ENCODE measurements around the gene KDM2A. TPM values are rescaled to one million over a fixed set of nuclear protein-coding genes. Genes with fewer than 3 reads are reported as not detected.

KDM2A gene
- total and polyA plus RNA-seq, 2 of the 13 experiments (the other 11 are each of a cell fraction or from before 2014, with no cell fraction given), result 31.3 to 31.4 TPM

GRCh38 chr11:67240576-67241389, 121.7 kb downstream of the KDM2A start (continued):
- TF ChIP-seq ZNF496 (CRISPR knock-in tag; IDR thresholded peaks at IDR 0.05; ENCODE audit: insufficient replicate concordance), result no peak
- TF ChIP-seq, protein P1, sequence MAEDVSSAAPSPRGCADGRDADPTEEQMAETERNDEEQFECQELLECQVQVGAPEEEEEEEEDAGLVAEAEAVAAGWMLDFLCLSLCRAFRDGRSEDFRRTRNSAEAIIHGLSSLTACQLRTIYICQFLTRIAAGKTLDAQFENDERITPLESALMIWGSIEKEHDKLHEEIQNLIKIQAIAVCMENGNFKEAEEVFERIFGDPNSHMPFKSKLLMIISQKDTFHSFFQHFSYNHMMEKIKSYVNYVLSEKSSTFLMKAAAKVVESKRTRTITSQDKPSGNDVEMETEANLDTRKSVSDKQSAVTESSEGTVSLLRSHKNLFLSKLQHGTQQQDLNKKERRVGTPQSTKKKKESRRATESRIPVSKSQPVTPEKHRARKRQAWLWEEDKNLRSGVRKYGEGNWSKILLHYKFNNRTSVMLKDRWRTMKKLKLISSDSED (CRISPR knock-in tag; IDR thresholded peaks at IDR 0.05), result no peak
- 0 out of 2 replicates have a peak, but pooled peaks have one; percentile 19 for TF ChIP-seq ELF3 (CRISPR knock-in tag; IDR thresholded peaks at IDR 0.05)
- no peak for TF ChIP-seq ARNT (IDR thresholded peaks at IDR 0.05)
- TF ChIP-seq ZNF362 (CRISPR knock-in tag; IDR thresholded peaks at IDR 0.05; ENCODE audit: borderline replicate concordance), result no peak
- TF ChIP-seq, protein P2, sequence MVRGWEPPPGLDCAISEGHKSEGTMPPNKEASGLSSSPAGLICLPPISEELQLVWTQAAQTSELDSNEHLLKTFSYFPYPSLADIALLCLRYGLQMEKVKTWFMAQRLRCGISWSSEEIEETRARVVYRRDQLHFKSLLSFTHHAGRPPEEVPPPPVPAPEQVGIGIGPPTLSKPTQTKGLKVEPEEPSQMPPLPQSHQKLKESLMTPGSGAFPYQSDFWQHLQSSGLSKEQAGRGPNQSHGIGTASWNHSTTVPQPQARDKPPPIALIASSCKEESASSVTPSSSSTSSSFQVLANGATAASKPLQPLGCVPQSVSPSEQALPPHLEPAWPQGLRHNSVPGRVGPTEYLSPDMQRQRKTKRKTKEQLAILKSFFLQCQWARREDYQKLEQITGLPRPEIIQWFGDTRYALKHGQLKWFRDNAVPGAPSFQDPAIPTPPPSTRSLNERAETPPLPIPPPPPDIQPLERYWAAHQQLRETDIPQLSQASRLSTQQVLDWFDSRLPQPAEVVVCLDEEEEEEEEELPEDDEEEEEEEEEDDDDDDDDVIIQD (CRISPR knock-in tag; IDR thresholded peaks at IDR 0.05; ENCODE audit: low read depth), result 0 out of 2 replicates have a peak, but pooled peaks have one; percentile 19
- TF ChIP-seq POLR2AphosphoS5 (IDR thresholded peaks at IDR 0.05; ENCODE audit: low read depth, low read length), result peak; percentile 61
- TF ChIP-seq, protein P3, sequence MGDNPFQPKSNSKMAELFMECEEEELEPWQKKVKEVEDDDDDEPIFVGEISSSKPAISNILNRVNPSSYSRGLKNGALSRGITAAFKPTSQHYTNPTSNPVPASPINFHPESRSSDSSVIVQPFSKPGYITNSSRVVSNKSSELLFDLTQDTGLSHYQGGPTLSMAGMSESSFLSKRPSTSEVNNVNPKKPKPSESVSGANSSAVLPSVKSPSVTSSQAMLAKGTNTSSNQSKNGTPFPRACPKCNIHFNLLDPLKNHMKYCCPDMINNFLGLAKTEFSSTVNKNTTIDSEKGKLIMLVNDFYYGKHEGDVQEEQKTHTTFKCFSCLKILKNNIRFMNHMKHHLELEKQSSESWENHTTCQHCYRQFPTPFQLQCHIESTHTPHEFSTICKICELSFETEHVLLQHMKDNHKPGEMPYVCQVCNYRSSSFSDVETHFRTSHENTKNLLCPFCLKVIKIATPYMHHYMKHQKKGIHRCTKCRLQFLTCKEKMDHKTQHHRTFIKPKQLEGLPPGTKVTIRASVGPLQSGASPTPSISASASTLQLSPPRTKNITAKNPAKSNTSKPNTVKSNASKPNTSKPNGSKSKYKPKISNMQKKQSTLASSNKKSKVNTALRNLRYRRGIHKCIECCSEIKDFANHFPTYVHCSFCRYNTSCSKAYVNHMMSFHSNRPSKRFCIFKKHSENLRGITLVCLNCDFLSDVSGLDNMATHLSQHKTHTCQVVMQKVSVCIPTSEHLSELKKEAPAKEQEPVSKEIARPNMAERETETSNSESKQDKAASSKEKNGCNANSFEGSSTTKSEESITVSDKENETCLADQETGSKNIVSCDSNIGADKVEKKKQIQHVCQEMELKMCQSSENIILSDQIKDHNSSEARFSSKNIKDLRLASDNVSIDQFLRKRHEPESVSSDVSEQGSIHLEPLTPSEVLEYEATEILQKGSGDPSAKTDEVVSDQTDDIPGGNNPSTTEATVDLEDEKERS (CRISPR knock-in tag; IDR thresholded peaks at IDR 0.05), result no peak
- TF ChIP-seq SNAPC5 (CRISPR knock-in tag; IDR thresholded peaks at IDR 0.05; ENCODE audit: borderline replicate concordance), result 0 out of 2 replicates have a peak, but pooled peaks have one; percentile 70
- no peak for TF ChIP-seq FOXO1 (CRISPR knock-in tag; IDR thresholded peaks at IDR 0.05)
- no peak for TF ChIP-seq ZNF746 (CRISPR knock-in tag; IDR thresholded peaks at IDR 0.05)
- TF ChIP-seq MED1 (CRISPR knock-in tag; IDR thresholded peaks at IDR 0.05), result no peak
- TF ChIP-seq ZBTB10 (CRISPR knock-in tag; IDR thresholded peaks at IDR 0.05; ENCODE audit: borderline replicate concordance), result no peak
- TF ChIP-seq SMC3 (IDR thresholded peaks at IDR 0.05; ENCODE audit: low read length), result no peak
- no peak for TF ChIP-seq RBM22 (optimal IDR thresholded peaks at IDR 0.05; ENCODE audit: low read length)
- TF ChIP-seq, protein P4, sequence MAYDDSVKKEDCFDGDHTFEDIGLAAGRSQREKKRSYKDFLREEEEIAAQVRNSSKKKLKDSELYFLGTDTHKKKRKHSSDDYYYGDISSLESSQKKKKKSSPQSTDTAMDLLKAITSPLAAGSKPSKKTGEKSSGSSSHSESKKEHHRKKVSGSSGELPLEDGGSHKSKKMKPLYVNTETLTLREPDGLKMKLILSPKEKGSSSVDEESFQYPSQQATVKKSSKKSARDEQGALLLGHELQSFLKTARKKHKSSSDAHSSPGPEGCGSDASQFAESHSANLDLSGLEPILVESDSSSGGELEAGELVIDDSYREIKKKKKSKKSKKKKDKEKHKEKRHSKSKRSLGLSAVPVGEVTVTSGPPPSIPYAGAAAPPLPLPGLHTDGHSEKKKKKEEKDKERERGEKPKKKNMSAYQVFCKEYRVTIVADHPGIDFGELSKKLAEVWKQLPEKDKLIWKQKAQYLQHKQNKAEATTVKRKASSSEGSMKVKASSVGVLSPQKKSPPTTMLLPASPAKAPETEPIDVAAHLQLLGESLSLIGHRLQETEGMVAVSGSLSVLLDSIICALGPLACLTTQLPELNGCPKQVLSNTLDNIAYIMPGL (CRISPR knock-in tag; IDR thresholded peaks at IDR 0.05; ENCODE audit: borderline replicate concordance in 1 of 2, low read depth in 1 of 2), result peak in 1 of 2 experiments; percentile 19; a peak in 1 of 4 replicates
